Panc1 (cell line): ENCODE data around the gene OGG1. TPM values are rescaled to one million over a fixed set of nuclear protein-coding genes. Genes with fewer than 3 reads are reported as not detected.

Source experiments
- ATAC-seq: fragments of 200-7000 bp; cut with Tn5 transposase; 2 replicates; pipeline ENCODE4 v1.9.1; 2020; ENCODE audit warnings: mild to moderate bottlenecking, moderate library complexity
- BruUV-seq: library from RNA; stranded (reverse); fragments of 400-500 nt; replicated peaks from 2 replicates; lab custom pipeline; 2021; lab: Mats Ljungman, UMichigan
- CTCF ChIA-PET: fragments of 300-600 bp; sonication (Branson Sonifier 250); formaldehyde crosslinking; loops from one replicate; lab custom pipeline; 2022; ENCODE audit warnings: antibody characterized with exemption; lab: Charles Lee
- POLR2A ChIA-PET: fragments of 300-600 bp; sonication (Branson Sonifier 250); formaldehyde crosslinking; loops from one replicate; lab custom pipeline; 2022; ENCODE audit warnings: antibody characterized with exemption; lab: Charles Lee
- DNase-seq: peaks from one replicate; pipeline ENCODE4 v3.0.0-alpha.2; 2010; ENCODE audit warnings: low read depth, low spot score
- H3K27ac ChIP-seq: 2 replicates; pipeline ENCODE4 v1.5.1; 2011; ENCODE audit warnings: mild to moderate bottlenecking, low read length, inconsistent platforms
- H3K27me3 ChIP-seq: fragments of 200-500 bp; sonication (Bioruptor generic); 2 replicates; pipeline ENCODE4 v1.6.0; 2014; ENCODE audit warnings: low read length, inconsistent platforms; ENCODE audit not compliant: control insufficient read depth, insufficient read depth
- H3K36me3 ChIP-seq: fragments of 200-500 bp; sonication (Bioruptor generic); 2 replicates; pipeline ENCODE4 v1.5.1; 2014; ENCODE audit warnings: inconsistent platforms, mild to moderate bottlenecking, low read length, moderate library complexity; ENCODE audit not compliant: control insufficient read depth, insufficient read depth
- H3K4me1 ChIP-seq: 2 replicates; pipeline ENCODE4 v1.5.1; 2011; ENCODE audit warnings: inconsistent platforms, mild to moderate bottlenecking, low read length, moderate library complexity; ENCODE audit not compliant: control insufficient read depth, insufficient read depth
- H3K4me3 ChIP-seq, 2 experiments: 2 replicates each; pipeline ENCODE4 v1.5.1; 2011 to 2012; ENCODE audit warnings: low read depth in 2 of 2, low read length in 2 of 2, mild to moderate bottlenecking in 2 of 2, inconsistent platforms in 1 of 2, moderate library complexity in 1 of 2
- H3K9me3 ChIP-seq: fragments of 200-500 bp; sonication (Bioruptor generic); 2 replicates; pipeline ENCODE4 v1.5.1; 2014; ENCODE audit warnings: low read depth, mild to moderate bottlenecking, inconsistent platforms, low read length, moderate library complexity; ENCODE audit not compliant: control insufficient read depth, insufficient read depth
- POLR2AphosphoS5 ChIP-seq: IDR thresholded peaks from 2 replicates; pipeline ENCODE4 v1.6.1; 2012; ENCODE audit warnings: mild to moderate bottlenecking, low read depth, low read length, moderate library complexity
- SIN3A ChIP-seq: IDR thresholded peaks from 2 replicates; pipeline ENCODE4 v1.6.1; 2012; ENCODE audit warnings: low read depth, mild to moderate bottlenecking, low read length, moderate library complexity, borderline replicate concordance; ENCODE audit not compliant: insufficient read depth
- TCF7L2 ChIP-seq: IDR thresholded peaks from 2 replicates; pipeline ENCODE4 v1.6.1; 2011; ENCODE audit warnings: mild to moderate bottlenecking, low read depth, low read length, inconsistent platforms
- in situ Hi-C: cut with HindIII; loops from 2 replicates; pipeline ENCODE4 v1.10.0; 2016; ENCODE audit warnings: low sequenced_read_pairs, low pct_unique_long_range_greater_than_20kb
- intact Hi-C: fragments of 100-400 bp; cut with micrococcal nuclease; formaldehyde crosslinking; loops from one replicate; pipeline ENCODE4 v1.10.0; 2022; ENCODE audit not compliant: unreplicated experiment
- total RNA-seq: library from RNA; stranded (reverse); gene quantifications from one replicate; pipeline ENCODE4 v1.2.1, GENCODE V29; 2021; ENCODE audit not compliant: unreplicated experiment
- TF ChIP-seq, protein P1 (sequence below): fragments of 450-650 bp; IDR thresholded peaks from 2 replicates; pipeline ENCODE4 v1.5.1; 2017; ENCODE audit warnings: mild to moderate bottlenecking
- TF ChIP-seq, protein P2 (sequence below), 2 experiments: IDR thresholded peaks; 2 replicates each; pipeline ENCODE4 v1.6.1; 2011 to 2012; ENCODE audit warnings: low read depth in 2 of 2, control low read depth in 1 of 2, low read length in 1 of 2, mild to moderate bottlenecking in 1 of 2, moderate library complexity in 1 of 2; ENCODE audit not compliant: insufficient read depth in 1 of 2

The OGG1 gene
- total RNA-seq, 1 experiment from 2014 or later = 32.5 TPM

DNA sequence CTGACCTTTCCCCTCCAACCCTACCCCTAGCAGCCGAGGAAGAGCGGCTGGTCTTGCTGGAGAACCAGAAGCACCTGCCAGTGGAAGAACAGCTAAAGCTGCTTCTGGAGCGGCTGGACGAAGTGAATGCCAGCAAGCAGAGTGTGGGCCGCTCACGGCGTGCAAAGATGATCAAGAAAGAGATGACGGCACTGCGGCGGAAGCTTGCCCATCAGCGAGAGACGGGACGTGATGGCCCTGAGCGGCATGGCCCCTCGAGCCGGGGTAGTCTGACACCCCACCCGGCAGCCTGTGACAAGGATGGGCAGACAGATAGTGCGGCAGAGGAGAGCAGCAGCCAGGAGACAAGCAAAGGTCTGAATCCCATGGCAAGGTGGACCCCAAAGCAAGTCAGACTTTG is 6.2 kb upstream of the OGG1 start:
- in situ Hi-C loops = no loop called here
- no peak for ATAC-seq
- peaks cover 5% of the 10 kb centered on the region for H3K36me3 ChIP-seq
- no peak for DNase-seq
- no peaks in the 10 kb centered on the region for H3K4me1 ChIP-seq
- intact Hi-C loops = no loop called here
- no TSS peak for BruUV-seq
- TF ChIP-seq POLR2AphosphoS5 = no peak
- TF ChIP-seq TCF7L2 = no peak
- no peak for TF ChIP-seq SIN3A
- TF ChIP-seq, protein P1, sequence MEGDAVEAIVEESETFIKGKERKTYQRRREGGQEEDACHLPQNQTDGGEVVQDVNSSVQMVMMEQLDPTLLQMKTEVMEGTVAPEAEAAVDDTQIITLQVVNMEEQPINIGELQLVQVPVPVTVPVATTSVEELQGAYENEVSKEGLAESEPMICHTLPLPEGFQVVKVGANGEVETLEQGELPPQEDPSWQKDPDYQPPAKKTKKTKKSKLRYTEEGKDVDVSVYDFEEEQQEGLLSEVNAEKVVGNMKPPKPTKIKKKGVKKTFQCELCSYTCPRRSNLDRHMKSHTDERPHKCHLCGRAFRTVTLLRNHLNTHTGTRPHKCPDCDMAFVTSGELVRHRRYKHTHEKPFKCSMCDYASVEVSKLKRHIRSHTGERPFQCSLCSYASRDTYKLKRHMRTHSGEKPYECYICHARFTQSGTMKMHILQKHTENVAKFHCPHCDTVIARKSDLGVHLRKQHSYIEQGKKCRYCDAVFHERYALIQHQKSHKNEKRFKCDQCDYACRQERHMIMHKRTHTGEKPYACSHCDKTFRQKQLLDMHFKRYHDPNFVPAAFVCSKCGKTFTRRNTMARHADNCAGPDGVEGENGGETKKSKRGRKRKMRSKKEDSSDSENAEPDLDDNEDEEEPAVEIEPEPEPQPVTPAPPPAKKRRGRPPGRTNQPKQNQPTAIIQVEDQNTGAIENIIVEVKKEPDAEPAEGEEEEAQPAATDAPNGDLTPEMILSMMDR = no peak
- TF ChIP-seq, protein P2, sequence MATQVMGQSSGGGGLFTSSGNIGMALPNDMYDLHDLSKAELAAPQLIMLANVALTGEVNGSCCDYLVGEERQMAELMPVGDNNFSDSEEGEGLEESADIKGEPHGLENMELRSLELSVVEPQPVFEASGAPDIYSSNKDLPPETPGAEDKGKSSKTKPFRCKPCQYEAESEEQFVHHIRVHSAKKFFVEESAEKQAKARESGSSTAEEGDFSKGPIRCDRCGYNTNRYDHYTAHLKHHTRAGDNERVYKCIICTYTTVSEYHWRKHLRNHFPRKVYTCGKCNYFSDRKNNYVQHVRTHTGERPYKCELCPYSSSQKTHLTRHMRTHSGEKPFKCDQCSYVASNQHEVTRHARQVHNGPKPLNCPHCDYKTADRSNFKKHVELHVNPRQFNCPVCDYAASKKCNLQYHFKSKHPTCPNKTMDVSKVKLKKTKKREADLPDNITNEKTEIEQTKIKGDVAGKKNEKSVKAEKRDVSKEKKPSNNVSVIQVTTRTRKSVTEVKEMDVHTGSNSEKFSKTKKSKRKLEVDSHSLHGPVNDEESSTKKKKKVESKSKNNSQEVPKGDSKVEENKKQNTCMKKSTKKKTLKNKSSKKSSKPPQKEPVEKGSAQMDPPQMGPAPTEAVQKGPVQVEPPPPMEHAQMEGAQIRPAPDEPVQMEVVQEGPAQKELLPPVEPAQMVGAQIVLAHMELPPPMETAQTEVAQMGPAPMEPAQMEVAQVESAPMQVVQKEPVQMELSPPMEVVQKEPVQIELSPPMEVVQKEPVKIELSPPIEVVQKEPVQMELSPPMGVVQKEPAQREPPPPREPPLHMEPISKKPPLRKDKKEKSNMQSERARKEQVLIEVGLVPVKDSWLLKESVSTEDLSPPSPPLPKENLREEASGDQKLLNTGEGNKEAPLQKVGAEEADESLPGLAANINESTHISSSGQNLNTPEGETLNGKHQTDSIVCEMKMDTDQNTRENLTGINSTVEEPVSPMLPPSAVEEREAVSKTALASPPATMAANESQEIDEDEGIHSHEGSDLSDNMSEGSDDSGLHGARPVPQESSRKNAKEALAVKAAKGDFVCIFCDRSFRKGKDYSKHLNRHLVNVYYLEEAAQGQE (IDR thresholded peaks at IDR 0.05; ENCODE audit: insufficient read depth in 1 of 2, low read depth in 2 of 2, low read length in 1 of 2) = no peak
- H3K27ac ChIP-seq = no peak overlapping the region
- H3K27me3 ChIP-seq = no peaks in the 10 kb centered on the region
- ChIA-PET CTCF (no interaction called here), POLR2A (no interaction called here)
- H3K9me3 ChIP-seq = no peaks in the 10 kb centered on the region
- no peak overlapping the region for H3K4me3 ChIP-seq

DNA sequence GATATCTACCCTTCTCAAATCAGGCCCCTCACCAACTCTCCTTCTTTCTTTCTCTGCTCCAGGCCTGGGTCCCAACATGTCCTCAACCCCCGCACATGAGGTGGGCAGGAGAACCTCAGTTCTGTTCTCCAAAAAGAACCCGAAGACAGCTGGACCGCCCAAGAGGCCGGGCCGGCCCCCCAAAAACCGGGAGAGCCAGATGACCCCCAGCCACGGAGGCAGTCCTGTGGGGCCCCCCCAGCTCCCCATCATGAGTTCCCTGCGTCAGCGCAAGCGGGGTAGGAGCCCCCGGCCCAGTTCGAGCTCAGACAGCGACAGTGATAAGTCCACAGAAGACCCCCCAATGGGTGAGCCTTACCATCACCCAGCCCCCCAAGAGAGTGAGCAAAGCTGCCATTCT is 5.6 kb upstream of the OGG1 start:
- BruUV-seq = no TSS peak
- Histone ChIP-seq H3K36me3 (peaks cover 5% of the 10 kb centered on the region), H3K4me1 (no peaks in the 10 kb centered on the region), H3K27me3 (no peaks in the 10 kb centered on the region), H3K9me3 (no peaks in the 10 kb centered on the region), H3K27ac (no peak overlapping the region), H3K4me3 (no peak overlapping the region)
- in situ Hi-C loops (no loop called here), intact Hi-C loops (no loop called here)
- ChIA-PET POLR2A (no interaction called here), CTCF (no interaction called here)
- ATAC-seq (no peak), DNase-seq (no peak)
- no peak for TF ChIP-seq TCF7L2
- no peak for TF ChIP-seq POLR2AphosphoS5
- TF ChIP-seq SIN3A = no peak
- TF ChIP-seq, protein P1 = no peak
- TF ChIP-seq, protein P2 (IDR thresholded peaks at IDR 0.05; ENCODE audit: insufficient read depth in 1 of 2, low read depth in 2 of 2, low read length in 1 of 2) = no peak
